Parathyroid adenoma (tissue), 2 donors: ENCODE results near the gene TRAF3.

ENCODE experiments used
- H2AFZ ChIP-seq: fragments of 300-600 bp; sonication (generic); one replicate; pipeline ENCODE4 v1.7.0; 2017; ENCODE audit warnings: antibody characterized with exemption, mild to moderate bottlenecking
- H3K27ac ChIP-seq: fragments of 300-600 bp; sonication (generic); one replicate; pipeline ENCODE4 v1.7.0; 2017
- H3K27me3 ChIP-seq: fragments of 300-600 bp; sonication (generic); one replicate; pipeline ENCODE4 v1.7.0; 2017; ENCODE audit warnings: low read length; ENCODE audit not compliant: control insufficient read depth, insufficient read depth
- H3K36me3 ChIP-seq: fragments of 300-600 bp; sonication (generic); one replicate; pipeline ENCODE4 v1.7.0; 2017; ENCODE audit warnings: low read length; ENCODE audit not compliant: control insufficient read depth, insufficient read depth
- H3K4me1 ChIP-seq: fragments of 300-600 bp; sonication (generic); one replicate; pipeline ENCODE4 v1.7.0; 2017; ENCODE audit warnings: control low read depth
- H3K4me2 ChIP-seq: fragments of 300-600 bp; sonication (generic); one replicate; pipeline ENCODE4 v1.7.0; 2017; ENCODE audit warnings: low read length
- H3K4me3 ChIP-seq: fragments of 300-600 bp; sonication (generic); one replicate; pipeline ENCODE4 v1.7.0; 2017; ENCODE audit warnings: low read depth, low read length
- H3K79me2 ChIP-seq: fragments of 300-600 bp; sonication (generic); one replicate; pipeline ENCODE4 v1.7.0; 2017; ENCODE audit warnings: control low read depth
- H3K9ac ChIP-seq: fragments of 300-600 bp; sonication (generic); one replicate; pipeline ENCODE4 v1.7.0; 2017; ENCODE audit warnings: mild to moderate bottlenecking
- H3K9me3 ChIP-seq: fragments of 300-600 bp; sonication (generic); one replicate; pipeline ENCODE4 v1.7.0; 2017; ENCODE audit warnings: low read length; ENCODE audit not compliant: control insufficient read depth
- CTCF ChIP-seq: fragments of 300-600 bp; sonication (generic); IDR thresholded peaks from one replicate; pipeline ENCODE4 v1.7.0; 2017; ENCODE audit warnings: antibody characterized with exemption, mild to moderate bottlenecking
- donor health status: primary hyperparathyroidism.

The TRAF3 gene

GRCh38 chr14:102795060-102795925, 18.0 kb downstream of the TRAF3 start:
- Histone ChIP-seq H2AFZ (no peak overlapping the region), H3K79me2 (peaks cover 45% of the 10 kb centered on the region), H3K4me1 (peaks cover 2% of the 10 kb centered on the region), H3K27ac (no peak overlapping the region), H3K36me3 (no peaks in the 10 kb centered on the region), H3K9ac (no peak overlapping the region), H3K9me3 (no peaks in the 10 kb centered on the region), H3K27me3 (no peaks in the 10 kb centered on the region), H3K4me2 (no peak overlapping the region), H3K4me3 (no peak overlapping the region)
- no peak for TF ChIP-seq CTCF

GRCh38 chr14:102796661-102797190, 19.5 kb downstream of the TRAF3 start:
- Histone ChIP-seq H3K36me3 (no peaks in the 10 kb centered on the region), H3K27ac (no peak overlapping the region), H3K9me3 (no peaks in the 10 kb centered on the region), H3K4me3 (no peak overlapping the region), H2AFZ (no peak overlapping the region), H3K27me3 (no peaks in the 10 kb centered on the region), H3K79me2 (peaks cover 35% of the 10 kb centered on the region), H3K4me1 (peaks cover 2% of the 10 kb centered on the region), H3K9ac (no peak overlapping the region), H3K4me2 (no peak overlapping the region)
- TF ChIP-seq CTCF: no peak

- H2AFZ ChIP-seq: no peak overlapping the region
- TF ChIP-seq CTCF: no peak
- no peaks in the 10 kb centered on the region for H3K36me3 ChIP-seq
- no peak overlapping the region for H3K4me2 ChIP-seq
- no peak overlapping the region for H3K27ac ChIP-seq
- H3K4me1 ChIP-seq: peaks cover 2% of the 10 kb centered on the region
- H3K4me3 ChIP-seq: no peak overlapping the region
- H3K27me3 ChIP-seq: no peaks in the 10 kb centered on the region
- H3K79me2 ChIP-seq: peaks cover 17% of the 10 kb centered on the region
- no peaks in the 10 kb centered on the region for H3K9me3 ChIP-seq
- H3K9ac ChIP-seq: no peak overlapping the region
Observed at GRCh38 chr14:102798926-102799325, 21.7 kb downstream of the TRAF3 start.

GRCh38 chr14:102799684-102800562, 22.7 kb downstream of the TRAF3 start:
- peaks cover 14% of the 10 kb centered on the region for H3K79me2 ChIP-seq
- H3K4me2 ChIP-seq: no peak overlapping the region
- no peak overlapping the region for H3K9ac ChIP-seq
- H3K27ac ChIP-seq: no peak overlapping the region
- peaks cover 2% of the 10 kb centered on the region for H3K4me1 ChIP-seq
- no peak overlapping the region for H2AFZ ChIP-seq
- H3K36me3 ChIP-seq: no peaks in the 10 kb centered on the region
- TF ChIP-seq CTCF: no peak
- H3K9me3 ChIP-seq: no peaks in the 10 kb centered on the region
- no peak overlapping the region for H3K4me3 ChIP-seq
- H3K27me3 ChIP-seq: no peaks in the 10 kb centered on the region
